Measurements from ENCODE around the gene FAM90A26. TPM values are rescaled to one million over a fixed set of nuclear protein-coding genes. Genes with fewer than 3 reads are reported as not detected.
"Not testable (repeated sequence)": the region's sequence is repeated elsewhere in the genome, so short reads cannot be mapped to it uniquely, and the experiment has no call there.

Gene FAM90A26
- total and polyA plus RNA-seq, 2 of the 8 experiments (the other 6 are each of a cell fraction or from before 2014, with no cell fraction given), result not detected

DNA sequence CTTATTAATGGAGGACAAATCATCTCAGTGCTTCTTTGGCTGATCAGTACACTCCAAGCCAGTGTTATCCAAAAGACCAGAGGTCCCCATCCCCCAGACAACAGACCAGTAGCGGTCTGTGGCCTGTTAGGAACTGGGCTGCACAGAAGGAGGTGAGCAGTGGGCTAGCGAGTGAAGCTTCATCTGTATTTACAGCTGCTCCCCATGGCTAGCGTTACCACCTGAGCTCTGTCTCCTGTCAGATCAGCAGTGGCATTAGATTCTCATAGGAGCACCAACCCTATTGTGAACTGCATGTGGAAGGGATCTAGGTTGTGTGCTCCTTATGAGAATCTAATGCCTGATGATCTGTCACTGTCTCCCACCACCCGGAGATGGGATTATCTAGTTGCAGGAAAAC is 37.4 kb upstream of the FAM90A26 start:
- H3K79me2 ChIP-seq (ENCODE audit: control insufficient read depth in 1 of 2, insufficient read depth in 2 of 2, low read length in 2 of 2); FAIRE-seq; CTCF ChIA-PET (ENCODE audit: partially characterized antibody): not testable (repeated sequence)

DNA sequence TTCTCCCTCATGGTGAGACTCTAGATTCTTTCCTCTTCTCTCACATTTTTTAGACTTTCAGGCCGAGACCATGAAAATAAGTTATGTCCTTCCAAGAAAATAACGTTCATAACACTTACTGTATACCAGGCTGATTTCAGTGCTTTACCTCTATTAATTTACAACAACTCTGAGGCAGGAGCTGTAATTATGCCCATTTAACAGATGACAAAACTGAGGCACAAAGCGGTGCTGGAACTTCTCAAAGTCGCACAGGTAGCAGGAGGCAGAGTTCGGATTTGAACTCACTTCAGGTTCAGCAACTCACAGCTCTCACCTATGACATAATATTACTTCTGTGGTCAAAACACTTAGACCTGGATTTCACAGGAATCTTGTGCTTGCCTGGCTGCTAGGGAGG is 36.2 kb upstream of the FAM90A26 start:
- FAIRE-seq; H2BK120ac ChIP-seq (replicated peaks; ENCODE audit: low read depth, low read length); H3K56ac ChIP-seq (replicated peaks; ENCODE audit: insufficient read length, low read depth, low read length); H3K79me2 ChIP-seq (ENCODE audit: control insufficient read depth in 1 of 2, insufficient read depth in 2 of 2, low read length in 2 of 2); H2BK5ac ChIP-seq (ENCODE audit: low read depth, low read length); CTCF ChIA-PET (ENCODE audit: partially characterized antibody); H4K20me1 ChIP-seq (replicated peaks in 1 of 2; ENCODE audit: control insufficient read depth in 1 of 2, insufficient read depth in 2 of 2, low read length in 2 of 2); H3K4me1 ChIP-seq (replicated peaks in 1 of 4; ENCODE audit: control insufficient read depth in 3 of 4, insufficient read depth in 4 of 4, low read length in 3 of 4); H3K14ac ChIP-seq (ENCODE audit: insufficient read length); H2AK5ac ChIP-seq (ENCODE audit: low read depth, low read length); H3K79me1 ChIP-seq (ENCODE audit: low read depth, low read length); H2BK15ac ChIP-seq (ENCODE audit: low read length); H4K8ac ChIP-seq (ENCODE audit: extremely low read depth, insufficient read depth, low read length); H2AFZ ChIP-seq (ENCODE audit: low read length); DNase-seq (ENCODE audit: low read depth in 1 of 2, low spot score in 2 of 2); H3K4me2 ChIP-seq (ENCODE audit: insufficient read depth in 1 of 2, low read depth in 2 of 2, low read length in 2 of 2); H3K23ac ChIP-seq (ENCODE audit: insufficient read length); H3K9ac ChIP-seq (replicated peaks in 1 of 4; ENCODE audit: extremely low read depth in 1 of 4, low read depth in 3 of 4, low read length in 3 of 4); H2BK12ac ChIP-seq (ENCODE audit: low read depth, low read length); H3K4me3 ChIP-seq (ENCODE audit: extremely low read depth in 1 of 4, insufficient read depth in 2 of 4, low read depth in 3 of 4, low read length in 4 of 4); H4K5ac ChIP-seq (ENCODE audit: insufficient read length, low read depth, low read length); H3K27ac ChIP-seq (ENCODE audit: low read depth, low read length); H3K4ac ChIP-seq (replicated peaks; ENCODE audit: insufficient read length, low read depth, low read length); H3K18ac ChIP-seq (ENCODE audit: extremely low read depth, low read length); H4K91ac ChIP-seq (replicated peaks; ENCODE audit: insufficient read length, low read length); H3K36me3 ChIP-seq (ENCODE audit: control insufficient read depth in 2 of 4, insufficient read depth in 4 of 4, low read length in 3 of 4); H2BK20ac ChIP-seq (ENCODE audit: low read length); H3K23me2 ChIP-seq (ENCODE audit: low read depth, low read length); POLR2A ChIA-PET (ENCODE audit: partially characterized antibody); H3K27me3 ChIP-seq (replicated peaks in 1 of 4; ENCODE audit: control insufficient read depth in 3 of 4, extremely low read depth in 1 of 4, insufficient read depth in 3 of 4, low read length in 3 of 4): not testable (repeated sequence)
- peaks cover 4 to 25% of the 10 kb centered on the region in 2 experiments; a peak in 3 of 4 replicates for H3K9me3 ChIP-seq (ENCODE audit: insufficient read depth in 2 of 2, low read depth in 1 of 2, low read length in 1 of 2)
- WGBS, 2 experiments (ENCODE audit: extremely low coverage in 1 of 2, insufficient coverage in 1 of 2, insufficient read length in 1 of 2, insufficient replicate concordance in 2 of 2, low coverage in 1 of 2, low lambda C conversion rate in 2 of 2, missing lambda C conversion rate in 1 of 2), result 69% methylated on average over 5 of the region's 5 CpGs; no CpG with 5 or more reads in 1 of the 2 experiments

More for the DNA sequence above, 37.4 kb upstream of the FAM90A26 start:
- H3K23me2 ChIP-seq (ENCODE audit: low read depth, low read length); H3K4ac ChIP-seq (replicated peaks; ENCODE audit: insufficient read length, low read depth, low read length); H3K27ac ChIP-seq (ENCODE audit: low read depth, low read length); H3K4me2 ChIP-seq (ENCODE audit: insufficient read depth in 1 of 2, low read depth in 2 of 2, low read length in 2 of 2); H2BK15ac ChIP-seq (ENCODE audit: low read length); H2BK20ac ChIP-seq (ENCODE audit: low read length); POLR2A ChIA-PET (ENCODE audit: partially characterized antibody); DNase-seq (ENCODE audit: low read depth in 1 of 2, low spot score in 2 of 2); H2BK12ac ChIP-seq (ENCODE audit: low read depth, low read length); H2BK5ac ChIP-seq (ENCODE audit: low read depth, low read length); H4K91ac ChIP-seq (replicated peaks; ENCODE audit: insufficient read length, low read length); H2AFZ ChIP-seq (ENCODE audit: low read length); H2AK5ac ChIP-seq (ENCODE audit: low read depth, low read length); H4K20me1 ChIP-seq (replicated peaks in 1 of 2; ENCODE audit: control insufficient read depth in 1 of 2, insufficient read depth in 2 of 2, low read length in 2 of 2); H4K5ac ChIP-seq (ENCODE audit: insufficient read length, low read depth, low read length); H3K4me1 ChIP-seq (replicated peaks in 1 of 4; ENCODE audit: control insufficient read depth in 3 of 4, insufficient read depth in 4 of 4, low read length in 3 of 4); H3K36me3 ChIP-seq (ENCODE audit: control insufficient read depth in 2 of 4, insufficient read depth in 4 of 4, low read length in 3 of 4); H2BK120ac ChIP-seq (replicated peaks; ENCODE audit: low read depth, low read length); H3K4me3 ChIP-seq (ENCODE audit: extremely low read depth in 1 of 4, insufficient read depth in 2 of 4, low read depth in 3 of 4, low read length in 4 of 4); H3K18ac ChIP-seq (ENCODE audit: extremely low read depth, low read length); H3K56ac ChIP-seq (replicated peaks; ENCODE audit: insufficient read length, low read depth, low read length); H3K9ac ChIP-seq (replicated peaks in 1 of 4; ENCODE audit: extremely low read depth in 1 of 4, low read depth in 3 of 4, low read length in 3 of 4); H3K79me1 ChIP-seq (ENCODE audit: low read depth, low read length); H4K8ac ChIP-seq (ENCODE audit: extremely low read depth, insufficient read depth, low read length); H3K23ac ChIP-seq (ENCODE audit: insufficient read length); H3K27me3 ChIP-seq (replicated peaks in 1 of 4; ENCODE audit: control insufficient read depth in 3 of 4, extremely low read depth in 1 of 4, insufficient read depth in 3 of 4, low read length in 3 of 4); H3K14ac ChIP-seq (ENCODE audit: insufficient read length): not testable (repeated sequence)
- 70% methylated on average over 4 of the region's 4 CpGs; no CpG with 5 or more reads in 1 of the 2 experiments for WGBS, 2 experiments (ENCODE audit: extremely low coverage in 1 of 2, insufficient coverage in 1 of 2, insufficient read length in 1 of 2, insufficient replicate concordance in 2 of 2, low coverage in 1 of 2, low lambda C conversion rate in 2 of 2, missing lambda C conversion rate in 1 of 2)
- peaks cover 0 to 19% of the 10 kb centered on the region in 2 experiments; a peak in 2 of 4 replicates for H3K9me3 ChIP-seq (ENCODE audit: insufficient read depth in 2 of 2, low read depth in 1 of 2, low read length in 1 of 2)
